Measurements from ENCODE around the gene GTF2H1. TPM values are rescaled to one million over a fixed set of nuclear protein-coding genes. Genes with fewer than 3 reads are reported as not detected.

GTF2H1 gene
- polyA plus RNA-seq, 1 of the 3 experiments (the other 2 are of a cell fraction) = 31.2 TPM

DNA sequence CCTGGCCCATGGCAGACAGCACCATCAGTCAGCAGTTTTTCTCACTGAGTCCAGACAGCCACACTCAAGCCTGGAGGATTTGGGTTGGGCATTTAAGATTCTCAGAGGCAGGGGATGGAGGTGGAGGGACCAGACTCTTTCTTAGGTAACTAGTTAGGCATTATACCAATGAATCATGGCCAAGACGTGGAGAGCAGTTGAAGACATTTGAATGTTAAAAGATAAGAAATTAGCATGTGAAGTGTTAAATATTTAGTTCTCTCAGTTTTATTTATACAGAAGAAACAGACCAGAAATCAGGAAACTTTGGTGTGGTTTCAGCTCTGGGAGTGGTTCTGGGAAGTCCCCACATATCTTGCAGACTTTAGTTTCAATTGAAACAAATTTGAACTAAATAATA is 9.9 kb downstream of the GTF2H1 start:
- no peaks in the 10 kb centered on the region for H3K9me2 ChIP-seq
- ChIA-PET POLR2A (interaction anchor here (0.5 kb wide), 1 partner anchor 8 kb away, joined by 4 read pairs; no protein-coding TSS in a partner anchor), CTCF (no interaction called here)
- H3K9me3 ChIP-seq = no peaks in the 10 kb centered on the region
- H3F3A ChIP-seq (replicated peaks; ENCODE audit: insufficient read depth) = peaks cover 13% of the 10 kb centered on the region
- H3K79me2 ChIP-seq (ENCODE audit: insufficient read depth) = peaks cover 75% of the 10 kb centered on the region
- H4K20me1 ChIP-seq (ENCODE audit: insufficient read depth) = no peaks in the 10 kb centered on the region
- TF ChIP-seq GABPA (IDR thresholded peaks at IDR 0.05; ENCODE audit: low read depth) (no peak), TEAD4 (IDR thresholded peaks at IDR 0.05; ENCODE audit: borderline replicate concordance, insufficient read depth) (no peak), FOXJ3 (CRISPR knock-in tag; IDR thresholded peaks at IDR 0.05) (no peak), TAF1 (IDR thresholded peaks at IDR 0.05; ENCODE audit: borderline replicate concordance, low read depth, low read length) (no peak), RFX5 (IDR thresholded peaks at IDR 0.05; ENCODE audit: low read length) (no peak), PBX3 (IDR thresholded peaks at IDR 0.05) (no peak), NFIC (IDR thresholded peaks at IDR 0.05; ENCODE audit: borderline replicate concordance) (no peak), TCF12 (IDR thresholded peaks at IDR 0.05) (no peak)
- H3K27me3 ChIP-seq (ENCODE audit: insufficient read depth) = no peaks in the 10 kb centered on the region
- no peak overlapping the region for H2AFZ ChIP-seq (ENCODE audit: low read depth)
- H3K9ac ChIP-seq = no peak overlapping the region
- DNase-seq = no peak
- H3K4me2 ChIP-seq = no peak overlapping the region
- peaks cover 56 to 70% of the 10 kb centered on the region in 2 experiments for H3K36me3 ChIP-seq (replicated peaks in 1 of 2; ENCODE audit: control insufficient read depth in 1 of 2, insufficient read depth in 2 of 2, low read length in 1 of 2)
- peaks cover 0 to 2% of the 10 kb centered on the region in 2 experiments; a peak in 3 of 4 replicates for H3K4me1 ChIP-seq (ENCODE audit: control insufficient read depth in 1 of 2, insufficient read depth in 2 of 2, low read depth in 1 of 2, low read length in 1 of 2)
- H3K27ac ChIP-seq (ENCODE audit: low read depth in 2 of 2, low read length in 1 of 2) = no peak overlapping the region
- 88% methylated on average over 1 of the region's 1 CpG for WGBS (ENCODE audit: low lambda C conversion rate)
- no peak overlapping the region for H3K4me3 ChIP-seq (ENCODE audit: low read depth in 2 of 2, low read length in 1 of 2)

GRCh38 chr11:18332891-18333290 is 10.5 kb downstream of the GTF2H1 start:
- Histone ChIP-seq H2AFZ (ENCODE audit: low read depth) (no peak overlapping the region), H3F3A (replicated peaks; ENCODE audit: insufficient read depth) (peaks cover 16% of the 10 kb centered on the region), H3K4me3 (ENCODE audit: low read depth in 2 of 2, low read length in 1 of 2) (no peak overlapping the region), H3K4me2 (no peak overlapping the region), H3K27me3 (ENCODE audit: insufficient read depth) (no peaks in the 10 kb centered on the region), H3K9me2 (no peaks in the 10 kb centered on the region), H4K20me1 (ENCODE audit: insufficient read depth) (no peaks in the 10 kb centered on the region), H3K79me2 (ENCODE audit: insufficient read depth) (peaks cover 72% of the 10 kb centered on the region), H3K4me1 (ENCODE audit: control insufficient read depth in 1 of 2, insufficient read depth in 2 of 2, low read depth in 1 of 2, low read length in 1 of 2) (peaks cover 0 to 2% of the 10 kb centered on the region in 2 experiments; a peak in 3 of 4 replicates), H3K27ac (ENCODE audit: low read depth in 2 of 2, low read length in 1 of 2) (no peak overlapping the region), H3K9ac (no peak overlapping the region), H3K36me3 (replicated peaks in 1 of 2; ENCODE audit: control insufficient read depth in 1 of 2, insufficient read depth in 2 of 2, low read length in 1 of 2) (peaks cover 61 to 71% of the 10 kb centered on the region in 2 experiments), H3K9me3 (no peaks in the 10 kb centered on the region)
- ChIA-PET CTCF (no interaction called here), POLR2A (no interaction called here)
- no peak for DNase-seq
- WGBS (ENCODE audit: low lambda C conversion rate) = 97% methylated on average over 3 of the region's 3 CpGs
- TF ChIP-seq MEF2A (IDR thresholded peaks at IDR 0.05; ENCODE audit: borderline replicate concordance, low read depth) (no peak), SMC3 (IDR thresholded peaks at IDR 0.05; ENCODE audit: low read depth, low read length) (no peak), TEAD4 (IDR thresholded peaks at IDR 0.05; ENCODE audit: borderline replicate concordance, insufficient read depth) (no peak), MAX (IDR thresholded peaks at IDR 0.05; ENCODE audit: low read depth) (no peak), YY1 (IDR thresholded peaks at IDR 0.05; ENCODE audit: low read depth) (no peak), FOSL2 (IDR thresholded peaks at IDR 0.05; ENCODE audit: borderline replicate concordance, low read depth) (no peak)

Data from SK-N-SH (cell line).